ENCODE results near the gene RANBP17. TPM values are rescaled to one million over a fixed set of nuclear protein-coding genes. Genes with fewer than 3 reads are reported as not detected.

RANBP17 gene
- polyA plus RNA-seq, 1 of the 3 experiments (the other 2 are of a cell fraction) = 6.0 TPM

- no peak for DNase-seq
- Histone ChIP-seq H3K4me1 (ENCODE audit: control insufficient read depth in 1 of 2, insufficient read depth in 2 of 2, low read depth in 1 of 2, low read length in 1 of 2) (no peaks in the 10 kb centered on the region), H3K9me2 (no peaks in the 10 kb centered on the region), H3K27me3 (ENCODE audit: insufficient read depth) (no peaks in the 10 kb centered on the region), H3K4me3 (ENCODE audit: low read depth in 2 of 2, low read length in 1 of 2) (no peak overlapping the region), H3F3A (replicated peaks; ENCODE audit: insufficient read depth) (no peaks in the 10 kb centered on the region), H3K36me3 (replicated peaks in 1 of 2; ENCODE audit: control insufficient read depth in 1 of 2, insufficient read depth in 2 of 2, low read length in 1 of 2) (no peaks in the 10 kb centered on the region), H3K9me3 (no peaks in the 10 kb centered on the region), H3K4me2 (no peak overlapping the region), H3K79me2 (ENCODE audit: insufficient read depth) (no peaks in the 10 kb centered on the region), H3K27ac (ENCODE audit: low read depth in 2 of 2, low read length in 1 of 2) (no peak overlapping the region), H2AFZ (ENCODE audit: low read depth) (no peak overlapping the region), H4K20me1 (ENCODE audit: insufficient read depth) (no peaks in the 10 kb centered on the region), H3K9ac (no peak overlapping the region)
- WGBS (ENCODE audit: low lambda C conversion rate) = 92% methylated on average over 4 of the region's 4 CpGs
- POLR2A ChIA-PET = no interaction called here
- CTCF ChIA-PET = no interaction called here
- no peak for TF ChIP-seq RCOR1 (IDR thresholded peaks at IDR 0.05; ENCODE audit: low read length)
- no peak for TF ChIP-seq NRF1 (IDR thresholded peaks at IDR 0.05; ENCODE audit: low read depth, low read length)
- no peak for TF ChIP-seq MEF2A (IDR thresholded peaks at IDR 0.05; ENCODE audit: borderline replicate concordance, low read depth)
- no peak for TF ChIP-seq EZH2phosphoT487 (IDR thresholded peaks at IDR 0.05; ENCODE audit: borderline replicate concordance, low read depth)
- no peak for TF ChIP-seq POLR2AphosphoS5 (IDR thresholded peaks at IDR 0.05; ENCODE audit: low read depth, low read length)
- no peak for TF ChIP-seq TCF12 (IDR thresholded peaks at IDR 0.05)
- TF ChIP-seq CHD2 (IDR thresholded peaks at IDR 0.05; ENCODE audit: low read length, partially characterized antibody) = no peak
- no peak for TF ChIP-seq JUND (IDR thresholded peaks at IDR 0.05)
- no peak for TF ChIP-seq REST (IDR thresholded peaks at IDR 0.05; ENCODE audit: low read depth, low read length)
- no peak for TF ChIP-seq PBX3 (IDR thresholded peaks at IDR 0.05)
- TF ChIP-seq FOXJ3 (CRISPR knock-in tag; IDR thresholded peaks at IDR 0.05) = no peak
- TF ChIP-seq SMC3 (IDR thresholded peaks at IDR 0.05; ENCODE audit: low read depth, low read length) = no peak
- TF ChIP-seq MAX (IDR thresholded peaks at IDR 0.05; ENCODE audit: low read depth) = no peak
- TF ChIP-seq CTCF (IDR thresholded peaks at IDR 0.05) = no peak
- TF ChIP-seq EP300 (IDR thresholded peaks at IDR 0.05; ENCODE audit: borderline replicate concordance in 1 of 2, low read depth in 1 of 2, low read length in 1 of 2) = no peak
- no peak for TF ChIP-seq NFIC (IDR thresholded peaks at IDR 0.05; ENCODE audit: borderline replicate concordance)
- no peak for TF ChIP-seq IRF3 (IDR thresholded peaks at IDR 0.05; ENCODE audit: low read depth, low read length)
- TF ChIP-seq ZBTB33 (IDR thresholded peaks at IDR 0.05; ENCODE audit: borderline replicate concordance, low read depth) = no peak
- no peak for TF ChIP-seq RAD21 (IDR thresholded peaks at IDR 0.05; ENCODE audit: low read length)
Measured at GRCh38 chr5:171107669-171108068, 245.9 kb downstream of the RANBP17 start.

All from SK-N-SH (cell line).